HepG2 (cell line): ENCODE results near the gene ARL16. TPM values are rescaled to one million over a fixed set of nuclear protein-coding genes. Genes with fewer than 3 reads are reported as not detected.

Experiments
- ATAC-seq: fragments of 200-7000 bp; cut with Tn5 transposase; 3 replicates; pipeline ENCODE4 v1.9.1; 2020; ENCODE audit warnings: mild to moderate bottlenecking, moderate library complexity
- BruUV-seq: library from RNA; stranded (reverse); fragments of 400-500 nt; replicated peaks from 2 replicates; lab custom pipeline; 2021; lab: Mats Ljungman, UMichigan
- CTCF ChIA-PET: fragments of 300-600 bp; formaldehyde crosslinking; extraction: SDS; loops from one replicate; lab custom pipeline; 2021; ENCODE audit warnings: low total read pairs, inconsistent platforms, low intra/inter-chr PET ratio; lab: Yijun Ruan, JAX
- POLR2A ChIA-PET: fragments of 350-600 bp; sonication (Branson Sonifier 250); formaldehyde crosslinking; loops from one replicate; lab custom pipeline; 2020; ENCODE audit warnings: antibody characterized with exemption, inconsistent platforms; lab: Yijun Ruan, JAX
- DNase-seq: peaks from one replicate; pipeline ENCODE4 v3.0.0-alpha.2; 2015; ENCODE audit warnings: low spot score
- FAIRE-seq: peaks from 3 replicates; lab custom pipeline; 2011; peaks lifted over from hg19 to GRCh38; lab: Jason Lieb, UNC
- H2AFZ ChIP-seq: one replicate; pipeline ENCODE4 v1.6.1; 2011; ENCODE audit warnings: low read length, inconsistent platforms
- H3K27ac ChIP-seq: fragments of 300-600 bp; 3 replicates; pipeline ENCODE4 v1.8.0; 2011; ENCODE audit warnings: mixed run types, mild to moderate bottlenecking, mixed read lengths, low read length, inconsistent platforms; ENCODE audit not compliant: insufficient read depth; ENCODE audit errors: extremely low read length
- H3K27me3 ChIP-seq, 2 experiments: fragments of 200-600 bp in 1 of 2; 2 replicates in 1 of 2; 3 replicates in 1 of 2; pipeline versions ENCODE4 v1.6.0 to v1.8.0; 2011; ENCODE audit warnings: low read length in 2 of 2, mild to moderate bottlenecking in 2 of 2, moderate library complexity in 2 of 2, inconsistent platforms in 1 of 2; ENCODE audit not compliant: insufficient read depth in 2 of 2, control insufficient read depth in 1 of 2
- H3K36me3 ChIP-seq, 2 experiments: fragments of 200-600 bp in 1 of 2; replicated peaks in 1 of 2; 2 replicates in 1 of 2; 3 replicates in 1 of 2; pipeline versions ENCODE4 v1.5.1 to v1.8.0; 2011; ENCODE audit warnings: low read length in 2 of 2, inconsistent platforms in 1 of 2; ENCODE audit not compliant: insufficient read depth in 2 of 2, control insufficient read depth in 1 of 2
- H3K4me1 ChIP-seq: 2 replicates; pipeline ENCODE4 v1.5.1; 2012; ENCODE audit warnings: low read length, inconsistent platforms; ENCODE audit not compliant: insufficient read depth
- H3K4me2 ChIP-seq: 2 replicates; pipeline ENCODE4 v1.6.0; 2011; ENCODE audit warnings: low read depth, low read length, inconsistent platforms
- H3K4me3 ChIP-seq, 3 experiments: fragments of 200-600 bp in 1 of 3; sonication (generic), shearing (Covaris generic) in 1 of 3; replicated peaks in 1 of 3; 2 replicates each; pipeline ENCODE4 v1.5.1; 2011 to 2016; ENCODE audit warnings: low read length in 3 of 3, inconsistent platforms in 2 of 3, low read depth in 2 of 3, mild to moderate bottlenecking in 2 of 3, control low read depth in 1 of 3, mixed read lengths in 1 of 3; ENCODE audit not compliant: insufficient read depth in 1 of 3
- H3K79me2 ChIP-seq: one replicate; pipeline ENCODE4 v1.6.1; 2011; ENCODE audit warnings: low read length, inconsistent platforms; ENCODE audit not compliant: insufficient read depth
- H3K9ac ChIP-seq: 2 replicates; pipeline ENCODE4 v1.6.0; 2011; ENCODE audit warnings: mild to moderate bottlenecking, low read depth, low read length, inconsistent platforms; ENCODE audit not compliant: insufficient read depth
- H3K9me3 ChIP-seq: 2 replicates; pipeline ENCODE4 v1.5.1; 2012; ENCODE audit warnings: mild to moderate bottlenecking, low read length
- H4K20me1 ChIP-seq: 2 replicates; pipeline ENCODE4 v1.6.0; 2011; ENCODE audit warnings: inconsistent platforms, mild to moderate bottlenecking, low read length, moderate library complexity; ENCODE audit not compliant: insufficient read depth
- RBFOX2 ChIP-seq: fragments of 200-400 bp; formaldehyde crosslinking; IDR thresholded peaks from 2 replicates; pipeline ENCODE4 v1.6.1; 2017; ENCODE audit warnings: low read depth, mild to moderate bottlenecking, low read length
- ZNF7 ChIP-seq: IDR thresholded peaks from 2 replicates; pipeline ENCODE4 v1.6.1; 2016; ENCODE audit warnings: missing biosample characterization, missing genetic modification reagents
- WGBS: methylation state at CpG from one replicate; pipeline ENCODE4 v1.1.6; 2017; ENCODE audit warnings: low lambda C conversion rate; 5-methylcytosine and 5-hydroxymethylcytosine counted together
- in situ Hi-C: cut with HindIII; loops from 2 replicates; pipeline ENCODE4 v1.10.0; 2017; ENCODE audit warnings: low pct_unique_long_range_greater_than_20kb; ENCODE audit not compliant: extremely low pct_ligation_motif_present
- intact Hi-C: fragments of 100-400 bp; cut with micrococcal nuclease; formaldehyde crosslinking; loops from one replicate; pipeline ENCODE4 v1.10.0; 2022; ENCODE audit not compliant: unreplicated experiment
- polyA plus RNA-seq, 8 experiments: library from polyadenylated mRNA; depleted of rRNA in 3 of 8; stranded (reverse) in 7 of 8; unstranded in 1 of 8; fragments of >200 nt; fragmentation: Illumina TruSeq in 4 of 8; extraction: Trizol in 4 of 8; gene quantifications; 2 replicates each; pipeline versions ENCODE4 v1.2.1 to v1.2.3, GENCODE V29; 2011 to 2016; ENCODE audit warnings: low read depth in 4 of 8, missing spikeins in 1 of 8, mixed read lengths in 1 of 8; ENCODE audit not compliant: insufficient read depth in 1 of 8
- total RNA-seq, 5 experiments: library from RNA; depleted of rRNA; stranded (reverse); fragments of >200 nt; fragmentation: Illumina TruSeq; extraction: Trizol; gene quantifications; 2 replicates each; pipeline ENCODE4 v1.2.3, GENCODE V29; 2016; ENCODE audit warnings: low read depth in 1 of 5
- TF ChIP-seq, protein P1 (sequence below): sonication (generic); formaldehyde crosslinking; IDR thresholded peaks from 2 replicates; pipeline ENCODE4 v1.4.0; 2020; ENCODE audit warnings: missing genetic modification reagents
- TF ChIP-seq, protein P2 (sequence below): sonication (generic); formaldehyde crosslinking; IDR thresholded peaks from 2 replicates; pipeline ENCODE4 v1.8.0; 2022; ENCODE audit warnings: low read depth, missing genetic modification reagents

Gene ARL16
- total and polyA plus RNA-seq, 2 of the 13 experiments (the other 11 are each of a cell fraction or from before 2014, with no cell fraction given), result 20.8 to 30.8 TPM

DNA sequence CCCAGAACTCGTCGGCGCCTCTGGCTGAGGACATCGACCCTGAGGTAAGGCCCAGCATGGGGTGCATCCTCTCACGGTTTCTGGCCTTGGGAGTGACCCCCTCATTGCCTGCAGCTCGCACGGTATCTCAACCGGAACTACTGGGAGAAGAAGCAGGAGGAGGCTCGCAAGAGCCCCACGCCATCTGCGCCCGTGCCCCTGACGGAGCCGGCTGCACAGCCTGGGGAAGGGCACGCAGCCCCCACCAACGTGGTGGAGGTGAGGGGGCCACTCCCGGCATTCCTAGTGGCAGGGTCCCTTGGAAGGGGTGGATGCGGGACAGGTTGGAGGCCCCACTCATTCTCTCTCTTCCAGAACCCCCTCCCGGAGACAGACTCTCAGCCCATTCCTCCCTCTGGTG lies 11.2 kb upstream of the ARL16 start:
- peaks cover 62 to 82% of the 10 kb centered on the region in 2 experiments for H3K36me3 ChIP-seq
- ATAC-seq, result no peak
- no TSS peak for BruUV-seq
- H3K4me3 ChIP-seq, result no peak overlapping the region
- in situ Hi-C loops, result no loop called here
- no peak overlapping the region for H2AFZ ChIP-seq
- TF ChIP-seq, protein P1, sequence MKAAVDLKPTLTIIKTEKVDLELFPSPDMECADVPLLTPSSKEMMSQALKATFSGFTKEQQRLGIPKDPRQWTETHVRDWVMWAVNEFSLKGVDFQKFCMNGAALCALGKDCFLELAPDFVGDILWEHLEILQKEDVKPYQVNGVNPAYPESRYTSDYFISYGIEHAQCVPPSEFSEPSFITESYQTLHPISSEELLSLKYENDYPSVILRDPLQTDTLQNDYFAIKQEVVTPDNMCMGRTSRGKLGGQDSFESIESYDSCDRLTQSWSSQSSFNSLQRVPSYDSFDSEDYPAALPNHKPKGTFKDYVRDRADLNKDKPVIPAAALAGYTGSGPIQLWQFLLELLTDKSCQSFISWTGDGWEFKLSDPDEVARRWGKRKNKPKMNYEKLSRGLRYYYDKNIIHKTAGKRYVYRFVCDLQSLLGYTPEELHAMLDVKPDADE, result no peak
- TF ChIP-seq RBFOX2 (peak; percentile 30; the same call in 1 of the 2 replicates), ZNF7 (no peak)
- TF ChIP-seq, protein P2, sequence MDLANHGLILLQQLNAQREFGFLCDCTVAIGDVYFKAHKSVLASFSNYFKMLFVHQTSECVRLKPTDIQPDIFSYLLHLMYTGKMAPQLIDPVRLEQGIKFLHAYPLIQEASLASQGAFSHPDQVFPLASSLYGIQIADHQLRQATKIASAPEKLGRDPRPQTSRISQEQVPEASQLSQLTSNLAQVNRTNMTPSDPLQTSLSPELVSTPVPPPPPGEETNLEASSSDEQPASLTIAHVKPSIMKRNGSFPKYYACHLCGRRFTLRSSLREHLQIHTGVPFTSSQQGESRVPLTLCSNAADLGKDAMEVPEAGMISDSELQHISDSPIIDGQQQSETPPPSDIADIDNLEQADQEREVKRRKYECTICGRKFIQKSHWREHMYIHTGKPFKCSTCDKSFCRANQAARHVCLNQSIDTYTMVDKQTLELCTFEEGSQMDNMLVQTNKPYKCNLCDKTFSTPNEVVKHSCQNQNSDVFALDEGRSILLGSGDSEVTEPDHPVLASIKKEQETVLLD (CRISPR knock-in tag), result no peak
- ChIA-PET POLR2A (interaction anchor here (2.1 kb wide), 1 partner anchor 8 kb away, joined by 5 read pairs; the partner anchor contains the start of gene MRPL12), CTCF (no interaction called here)
- H4K20me1 ChIP-seq, result no peaks in the 10 kb centered on the region; the same call in 1 of the 2 replicates
- no peak for DNase-seq
- no peak overlapping the region for H3K4me2 ChIP-seq
- H3K9me3 ChIP-seq, result no peaks in the 10 kb centered on the region
- intact Hi-C loops, result no loop called here
- H3K4me1 ChIP-seq, result no peaks in the 10 kb centered on the region
- 97% methylated on average over 14 of the region's 19 CpGs for WGBS
- no peaks in the 10 kb centered on the region; a peak in 1 of 5 replicates for H3K27me3 ChIP-seq
- no peak for FAIRE-seq
- peaks cover 8% of the 10 kb centered on the region for H3K79me2 ChIP-seq
- H3K9ac ChIP-seq, result no peak overlapping the region
- no peak overlapping the region for H3K27ac ChIP-seq
